Mesendoderm (in vitro differentiated cells): ENCODE results near the gene GPR149. TPM values are rescaled to one million over a fixed set of nuclear protein-coding genes. Genes with fewer than 3 reads are reported as not detected.
A peak's percentile ranks its signal among the peaks of the same experiment; 100 is the strongest.

ENCODE experiments used
- DNase-seq: peaks from one replicate; pipeline ENCODE4 v3.0.0; 2013
- H2AK5ac ChIP-seq: 2 replicates; pipeline ENCODE4 v1.6.1; 2013; ENCODE audit warnings: low read length, inconsistent platforms
- H2BK120ac ChIP-seq: 2 replicates; pipeline ENCODE4 v1.6.1; 2013; ENCODE audit warnings: low read depth, mild to moderate bottlenecking, low read length, moderate library complexity, mixed read lengths
- H2BK15ac ChIP-seq: replicated peaks from 2 replicates; pipeline ENCODE4 v1.6.1; 2013; ENCODE audit warnings: low read depth, mild to moderate bottlenecking, moderate library complexity
- H2BK5ac ChIP-seq: 2 replicates; pipeline ENCODE4 v1.6.1; 2013; ENCODE audit warnings: low read length, inconsistent platforms
- H3K18ac ChIP-seq: 2 replicates; pipeline ENCODE4 v1.6.1; 2013; ENCODE audit warnings: mild to moderate bottlenecking, low read length, mixed read lengths
- H3K23ac ChIP-seq: one replicate; pipeline ENCODE4 v1.6.1; 2013; ENCODE audit warnings: low read length
- H3K27ac ChIP-seq: 2 replicates; pipeline ENCODE4 v1.5.1; 2013; ENCODE audit warnings: low read depth, mild to moderate bottlenecking, inconsistent platforms, low read length, moderate library complexity
- H3K27me3 ChIP-seq: 2 replicates; pipeline ENCODE4 v1.6.1; 2013; ENCODE audit warnings: low read length, control low read depth, mild to moderate bottlenecking, inconsistent platforms; ENCODE audit not compliant: insufficient read depth, poor library complexity
- H3K36me3 ChIP-seq: 2 replicates; pipeline ENCODE4 v1.6.1; 2013; ENCODE audit warnings: low read length, inconsistent platforms; ENCODE audit not compliant: control insufficient read depth, insufficient read depth
- H3K4ac ChIP-seq: one replicate; pipeline ENCODE4 v1.6.1; 2013; ENCODE audit warnings: low read depth, mild to moderate bottlenecking, low read length, moderate library complexity
- H3K4me1 ChIP-seq: 2 replicates; pipeline ENCODE4 v1.6.1; 2013; ENCODE audit warnings: low read depth, low read length, inconsistent platforms; ENCODE audit not compliant: control insufficient read depth
- H3K4me2 ChIP-seq: 2 replicates; pipeline ENCODE4 v1.6.1; 2013; ENCODE audit warnings: low read length
- H3K4me3 ChIP-seq: 2 replicates; pipeline ENCODE4 v1.5.1; 2013; ENCODE audit warnings: mild to moderate bottlenecking, low read length
- H3K56ac ChIP-seq: one replicate; pipeline ENCODE4 v1.6.1; 2013; ENCODE audit warnings: low read length
- H3K79me1 ChIP-seq: 2 replicates; pipeline ENCODE4 v1.6.1; 2013; ENCODE audit warnings: low read length, inconsistent platforms
- H3K79me2 ChIP-seq: 2 replicates; pipeline ENCODE4 v1.6.1; 2013; ENCODE audit warnings: mild to moderate bottlenecking, low read length; ENCODE audit not compliant: control insufficient read depth, insufficient read depth
- H3K9ac ChIP-seq: 2 replicates; pipeline ENCODE4 v1.6.1; 2013; ENCODE audit warnings: low read length, inconsistent platforms
- H4K5ac ChIP-seq: one replicate; pipeline ENCODE4 v1.6.1; 2013; ENCODE audit warnings: low read length
- H4K8ac ChIP-seq: one replicate; pipeline ENCODE4 v1.6.1; 2013; ENCODE audit warnings: low read depth, mild to moderate bottlenecking, control low read depth, low read length, moderate library complexity
- WGBS: extraction: QIAGEN DNeasy Blood & Tissue Kit; methylation state at CpG from one replicate; pipeline ENCODE4 v1.1.7; 2013; ENCODE audit warnings: low lambda C conversion rate, missing lambda C conversion rate; ENCODE audit not compliant: insufficient coverage; ENCODE audit errors: extremely low coverage; 5-methylcytosine and 5-hydroxymethylcytosine counted together
- polyA plus RNA-seq, 2 experiments: library from polyadenylated mRNA; stranded (reverse); fragments of 200-250 nt; gene quantifications; one replicate each; pipeline ENCODE4 v1.2.3, GENCODE V29; 2013

Gene GPR149, protein sequence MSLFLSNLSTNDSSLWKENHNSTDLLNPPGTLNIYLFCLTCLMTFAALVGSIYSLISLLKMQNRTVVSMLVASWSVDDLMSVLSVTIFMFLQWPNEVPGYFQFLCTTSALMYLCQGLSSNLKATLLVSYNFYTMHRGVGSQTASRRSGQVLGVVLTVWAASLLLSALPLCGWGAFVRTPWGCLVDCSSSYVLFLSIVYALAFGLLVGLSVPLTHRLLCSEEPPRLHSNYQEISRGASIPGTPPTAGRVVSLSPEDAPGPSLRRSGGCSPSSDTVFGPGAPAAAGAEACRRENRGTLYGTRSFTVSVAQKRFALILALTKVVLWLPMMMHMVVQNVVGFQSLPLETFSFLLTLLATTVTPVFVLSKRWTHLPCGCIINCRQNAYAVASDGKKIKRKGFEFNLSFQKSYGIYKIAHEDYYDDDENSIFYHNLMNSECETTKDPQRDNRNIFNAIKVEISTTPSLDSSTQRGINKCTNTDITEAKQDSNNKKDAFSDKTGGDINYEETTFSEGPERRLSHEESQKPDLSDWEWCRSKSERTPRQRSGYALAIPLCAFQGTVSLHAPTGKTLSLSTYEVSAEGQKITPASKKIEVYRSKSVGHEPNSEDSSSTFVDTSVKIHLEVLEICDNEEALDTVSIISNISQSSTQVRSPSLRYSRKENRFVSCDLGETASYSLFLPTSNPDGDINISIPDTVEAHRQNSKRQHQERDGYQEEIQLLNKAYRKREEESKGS
- not detected for polyA plus RNA-seq (2013, experiment 1 of 2)
- not detected for polyA plus RNA-seq (2013, experiment 2 of 2)

GRCh38 chr3:154430014-154430413 is at the start of gene GPR149:
TSS of gene GPR149 (minus strand) at chr3:154430190. CDS start at chr3:154429615, 575 bp downstream.
- no peak within 1 kb of the TSS for H3K4ac ChIP-seq
- DNase-seq, result peak; percentile 80
- no peak within 1 kb of the TSS for H3K9ac ChIP-seq
- no peak within 1 kb of the TSS for H4K8ac ChIP-seq
- no peak within 1 kb of the TSS for H2AK5ac ChIP-seq
- H2BK15ac ChIP-seq, result no peak within 1 kb of the TSS
- H3K18ac ChIP-seq, result no peak within 1 kb of the TSS
- no CpG with 5 or more reads among the region's 7 CpGs for WGBS
- H3K23ac ChIP-seq, result no peak within 1 kb of the TSS
- peak within 1 kb of the TSS; percentile 38 for H3K4me2 ChIP-seq
- H3K27me3 ChIP-seq, result peaks cover 5% of the 10 kb centered on the region
- H3K56ac ChIP-seq, result peak within 1 kb of the TSS; percentile 80
- H4K5ac ChIP-seq, result no peak within 1 kb of the TSS
- no peaks in the 10 kb centered on the region for H3K36me3 ChIP-seq
- no peak within 1 kb of the TSS for H3K27ac ChIP-seq
- no peaks in the 10 kb centered on the region for H3K4me1 ChIP-seq
- no peak within 1 kb of the TSS for H2BK5ac ChIP-seq
- no peaks in the 10 kb centered on the region for H3K79me1 ChIP-seq
- no peak within 1 kb of the TSS for H3K4me3 ChIP-seq
- H2BK120ac ChIP-seq, result no peak within 1 kb of the TSS
- no peaks in the 10 kb centered on the region for H3K79me2 ChIP-seq

GRCh38 chr3:154473769-154474168 is 43.8 kb upstream of the GPR149 start:
- no peak overlapping the region for H4K8ac ChIP-seq
- H2BK5ac ChIP-seq, result no peak overlapping the region
- no peak overlapping the region for H3K27ac ChIP-seq

DNA sequence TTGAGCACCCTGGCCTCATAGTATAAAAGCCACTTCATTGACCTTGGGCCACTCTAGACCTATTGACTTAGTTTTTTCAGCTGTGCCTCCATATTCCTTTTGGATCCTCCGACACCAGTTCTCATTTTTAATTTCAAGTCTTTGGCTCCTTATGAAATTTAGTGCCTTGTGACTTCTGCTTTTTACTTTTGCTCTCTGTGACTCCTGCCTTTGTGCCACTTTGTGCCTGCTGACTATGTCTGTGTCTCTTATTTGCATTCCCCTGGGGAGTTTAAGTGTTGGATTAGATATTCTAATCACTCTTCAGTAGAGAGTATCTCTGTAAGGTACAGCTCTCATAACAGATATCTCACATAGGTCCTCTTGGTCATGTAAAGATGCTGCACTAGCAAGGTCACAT is 39.6 kb upstream of the GPR149 start:
- no peak for DNase-seq
- H2BK120ac ChIP-seq, result no peak overlapping the region
- peaks cover 2% of the 10 kb centered on the region for H3K4me1 ChIP-seq
- H3K4ac ChIP-seq, result no peak overlapping the region
- no peak overlapping the region for H3K56ac ChIP-seq
- no peaks in the 10 kb centered on the region for H3K79me1 ChIP-seq
- no CpG with 5 or more reads among the region's 1 CpG for WGBS
- no peak overlapping the region for H3K23ac ChIP-seq
- no peaks in the 10 kb centered on the region for H3K27me3 ChIP-seq
- H4K5ac ChIP-seq, result no peak overlapping the region
- peak overlapping the region; percentile 71 for H3K18ac ChIP-seq
- no peak overlapping the region for H2BK5ac ChIP-seq
- no peak overlapping the region for H3K4me3 ChIP-seq
- no peak overlapping the region for H4K8ac ChIP-seq
- H3K9ac ChIP-seq, result no peak overlapping the region
- no peak overlapping the region for H3K27ac ChIP-seq
- H3K4me2 ChIP-seq, result no peak overlapping the region
- no peak overlapping the region for H2AK5ac ChIP-seq
- H2BK15ac ChIP-seq, result no peak overlapping the region
- H3K79me2 ChIP-seq, result no peaks in the 10 kb centered on the region
- H3K36me3 ChIP-seq, result no peaks in the 10 kb centered on the region

More at GRCh38 chr3:154473769-154474168, 43.8 kb upstream of the GPR149 start:
- no peak overlapping the region for H3K18ac ChIP-seq
- H3K36me3 ChIP-seq, result no peaks in the 10 kb centered on the region
- no peak overlapping the region for H3K4ac ChIP-seq
- no peak overlapping the region for H3K4me2 ChIP-seq
- H3K79me1 ChIP-seq, result no peaks in the 10 kb centered on the region
- no peaks in the 10 kb centered on the region for H3K27me3 ChIP-seq
- peaks cover 1% of the 10 kb centered on the region for H3K4me1 ChIP-seq
- no peak overlapping the region for H3K9ac ChIP-seq
- H2AK5ac ChIP-seq, result no peak overlapping the region
- no peaks in the 10 kb centered on the region for H3K79me2 ChIP-seq
- no peak overlapping the region for H3K4me3 ChIP-seq
- H2BK120ac ChIP-seq, result no peak overlapping the region
- H3K56ac ChIP-seq, result no peak overlapping the region
- no peak overlapping the region for H3K23ac ChIP-seq
- no peak for DNase-seq
- no peak overlapping the region for H4K5ac ChIP-seq
- H2BK15ac ChIP-seq, result no peak overlapping the region

- Histone ChIP-seq H3K4ac (no peak overlapping the region), H4K8ac (no peak overlapping the region), H2BK15ac (no peak overlapping the region), H4K5ac (no peak overlapping the region), H3K4me1 (peaks cover 2% of the 10 kb centered on the region), H3K36me3 (no peaks in the 10 kb centered on the region), H2BK120ac (no peak overlapping the region), H3K27me3 (no peaks in the 10 kb centered on the region), H3K9ac (no peak overlapping the region), H3K79me2 (no peaks in the 10 kb centered on the region), H2BK5ac (no peak overlapping the region), H3K18ac (no peak overlapping the region), H3K56ac (no peak overlapping the region), H2AK5ac (no peak overlapping the region), H3K27ac (no peak overlapping the region), H3K4me2 (no peak overlapping the region), H3K4me3 (no peak overlapping the region), H3K23ac (no peak overlapping the region), H3K79me1 (no peaks in the 10 kb centered on the region)
- DNase-seq, result no peak
These were observed 34.6 kb upstream of the GPR149 start for GRCh38 chr3:154464440-154465190.

DNA sequence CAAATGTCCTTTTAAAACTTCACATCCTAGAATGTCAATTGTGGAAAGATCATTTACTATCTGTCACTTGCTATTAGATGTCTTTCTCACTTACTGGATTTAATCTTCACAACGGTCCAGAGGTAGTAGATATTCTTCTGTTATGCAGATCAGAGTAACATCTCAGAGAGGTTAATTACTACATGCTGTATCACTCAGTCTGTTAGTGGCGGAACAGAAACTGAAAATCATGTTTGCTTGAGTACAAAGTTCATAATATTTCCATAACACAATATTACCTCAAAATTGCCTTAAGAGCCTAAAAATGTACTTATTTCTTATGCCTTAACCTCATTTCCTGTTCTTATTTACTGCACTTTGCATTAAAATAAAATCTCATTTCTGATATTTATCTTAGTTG is 28.6 kb upstream of the GPR149 start:
- H3K27ac ChIP-seq, result no peak overlapping the region
- no peak overlapping the region for H2AK5ac ChIP-seq
- H3K18ac ChIP-seq, result no peak overlapping the region
- no peaks in the 10 kb centered on the region for H3K36me3 ChIP-seq
- H2BK5ac ChIP-seq, result no peak overlapping the region
- H4K5ac ChIP-seq, result no peak overlapping the region
- no peak overlapping the region for H3K56ac ChIP-seq
- H3K79me1 ChIP-seq, result no peaks in the 10 kb centered on the region
- no peaks in the 10 kb centered on the region for H3K27me3 ChIP-seq
- no peak overlapping the region for H3K4me3 ChIP-seq
- H2BK120ac ChIP-seq, result no peak overlapping the region
- no peak overlapping the region for H3K23ac ChIP-seq
- H4K8ac ChIP-seq, result no peak overlapping the region
- no CpG with 5 or more reads among the region's 2 CpGs for WGBS
- no peak overlapping the region for H3K4ac ChIP-seq
- DNase-seq, result no peak
- H3K79me2 ChIP-seq, result no peaks in the 10 kb centered on the region
- no peaks in the 10 kb centered on the region for H3K4me1 ChIP-seq
- H3K4me2 ChIP-seq, result no peak overlapping the region
- no peak overlapping the region for H3K9ac ChIP-seq
- no peak overlapping the region for H2BK15ac ChIP-seq
